Esophagus squamous epithelium (tissue), 5 donors: ENCODE data around the gene DAP3. TPM values are rescaled to one million over a fixed set of nuclear protein-coding genes. Genes with fewer than 3 reads are reported as not detected.
A peak's percentile ranks its signal among the peaks of the same experiment; 100 is the strongest.
"Not testable (repeated sequence)": the region's sequence is repeated elsewhere in the genome, so short reads cannot be mapped to it uniquely, and the experiment has no call there.

Experiments
- DNase-seq: peaks from one replicate; lab custom pipeline; 2025; lab: John Stamatoyannopoulos, UW
- H3K27ac ChIP-seq, 4 donors: fragments of 200-600 bp; sonication (generic); one replicate each; pipeline ENCODE4 v1.5.1; 2016 to 2019; ENCODE audit warnings: mild to moderate bottlenecking in 1 of 4
- H3K27me3 ChIP-seq, 4 donors: fragments of 200-600 bp; sonication (generic); 1 replicate in 3 of 4; 2 replicates in 1 of 4; pipeline versions ENCODE4 v1.5.1 to v1.6.0; 2017 to 2021; ENCODE audit warnings: antibody characterized with exemption in 1 of 4
- H3K36me3 ChIP-seq, 3 donors: fragments of 200-600 bp; sonication (generic); one replicate each; pipeline ENCODE4 v1.5.1; 2016 to 2019
- H3K4me1 ChIP-seq, 3 donors: fragments of 200-600 bp; sonication (generic); one replicate each; pipeline ENCODE4 v1.5.1; 2017 to 2019
- H3K4me3 ChIP-seq, 4 donors: fragments of 200-600 bp; sonication (generic); 1 replicate in 3 of 4; 2 replicates in 1 of 4; pipeline ENCODE4 v1.5.1; 2016 to 2019; ENCODE audit warnings: mild to moderate bottlenecking in 2 of 4, moderate library complexity in 1 of 4
- H3K9me3 ChIP-seq, 3 donors: fragments of 200-600 bp; sonication (generic); one replicate each; pipeline ENCODE4 v1.5.1; 2016 to 2019
- CTCF ChIP-seq, 6 experiments: fragments of 450-650 bp in 4 of 6; fragments of 200-600 bp in 2 of 6; sonication (generic) in 2 of 6; IDR thresholded peaks; one replicate each; pipeline ENCODE4 v1.5.1; 2016 to 2019; ENCODE audit warnings: antibody characterized with exemption in 6 of 6, mild to moderate bottlenecking in 4 of 6, moderate library complexity in 4 of 6
- POLR2A ChIP-seq, 4 donors: fragments of 450-650 bp; IDR thresholded peaks; one replicate each; pipeline ENCODE4 v1.6.1; 2017; ENCODE audit warnings: antibody characterized with exemption in 4 of 4, mild to moderate bottlenecking in 4 of 4, moderate library complexity in 3 of 4
- WGBS, 2 donors: methylation state at CpG; one replicate each; pipeline ENCODE4 v1.1.5; 2018; 5-methylcytosine and 5-hydroxymethylcytosine counted together
- intact Hi-C: fragments of 100-400 bp; cut with DNase I; formaldehyde crosslinking; loops from one replicate; pipeline ENCODE4 v1.15.0; 2022
- total RNA-seq, 4 donors: library from RNA; depleted of rRNA; stranded (reverse); fragments of >200 nt; gene quantifications; one replicate each; pipeline ENCODE4 v1.1.0, GENCODE V29; 2016
- donor health status: DM: yes; HTN: yes; CAD: no.

The DAP3 gene
- total RNA-seq, 4 donors from 2014 or later, result 59.9 to 144 (median 78.5) TPM

DNA sequence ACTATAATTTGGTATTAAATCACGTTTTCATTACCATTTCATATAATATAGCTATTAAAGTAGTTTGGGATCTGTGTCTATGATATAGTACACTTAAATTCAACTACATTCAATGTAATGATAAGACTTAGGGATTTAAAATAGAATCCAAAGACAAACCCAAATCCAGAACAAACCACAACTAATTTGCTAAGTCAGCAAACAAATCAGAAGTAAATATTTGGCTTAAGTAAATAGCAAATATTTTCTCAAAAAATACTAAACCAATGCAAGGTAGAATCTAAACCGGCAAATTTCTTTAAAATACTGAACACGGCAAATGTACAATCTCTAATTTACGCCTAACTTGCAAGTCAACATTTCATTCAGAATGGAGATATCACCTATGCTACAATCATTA is 17.1 kb upstream of the DAP3 start:
- Histone ChIP-seq H3K27me3 (no peaks in the 10 kb centered on the region), H3K9me3 (no peaks in the 10 kb centered on the region), H3K27ac (no peak overlapping the region), H3K36me3 (peaks cover 23 to 100% (median 81%) of the 10 kb centered on the region in 3 donors), H3K4me1 (no peaks in the 10 kb centered on the region), H3K4me3 (no peak overlapping the region)
- intact Hi-C loops, result no loop called here
- TF ChIP-seq CTCF (IDR thresholded peaks at IDR 0.05) (no peak), POLR2A (IDR thresholded peaks at IDR 0.05) (no peak)
- 88 to 95% methylated on average over 4 of the region's 4 CpGs for WGBS, 2 donors
- DNase-seq, result no peak

GRCh38 chr1:155673003-155673402 is 15.9 kb upstream of the DAP3 start:
- Histone ChIP-seq H3K27me3 (no peaks in the 10 kb centered on the region), H3K4me1 (no peaks in the 10 kb centered on the region), H3K27ac (no peak overlapping the region), H3K36me3 (peaks cover 22 to 100% (median 75%) of the 10 kb centered on the region in 3 donors), H3K4me3 (no peak overlapping the region), H3K9me3 (no peaks in the 10 kb centered on the region)
- TF ChIP-seq CTCF (IDR thresholded peaks at IDR 0.05) (no peak), POLR2A (IDR thresholded peaks at IDR 0.05) (no peak)
- intact Hi-C loops, result no loop called here
- no peak for DNase-seq
- WGBS, 2 donors, result 78 to 87% methylated on average over 6 of the region's 6 CpGs

- H3K27ac ChIP-seq, result no peak overlapping the region
- WGBS, 2 donors, result 75 to 77% methylated on average over 4 of the region's 4 CpGs
- peaks cover 4 to 86% (median 50%) of the 10 kb centered on the region in 3 donors for H3K36me3 ChIP-seq
- TF ChIP-seq POLR2A (IDR thresholded peaks at IDR 0.05), result no peak
- no peak for TF ChIP-seq CTCF (IDR thresholded peaks at IDR 0.05)
- H3K27me3 ChIP-seq, result no peaks in the 10 kb centered on the region
- intact Hi-C loops, result no loop called here
- no peaks in the 10 kb centered on the region for H3K9me3 ChIP-seq
- no peak overlapping the region for H3K4me3 ChIP-seq
- no peak for DNase-seq
- peaks cover 0 to 14% (median 0%) of the 10 kb centered on the region in 3 donors for H3K4me1 ChIP-seq
Observed at GRCh38 chr1:155678027-155678426, 10.9 kb upstream of the DAP3 start.

DNA sequence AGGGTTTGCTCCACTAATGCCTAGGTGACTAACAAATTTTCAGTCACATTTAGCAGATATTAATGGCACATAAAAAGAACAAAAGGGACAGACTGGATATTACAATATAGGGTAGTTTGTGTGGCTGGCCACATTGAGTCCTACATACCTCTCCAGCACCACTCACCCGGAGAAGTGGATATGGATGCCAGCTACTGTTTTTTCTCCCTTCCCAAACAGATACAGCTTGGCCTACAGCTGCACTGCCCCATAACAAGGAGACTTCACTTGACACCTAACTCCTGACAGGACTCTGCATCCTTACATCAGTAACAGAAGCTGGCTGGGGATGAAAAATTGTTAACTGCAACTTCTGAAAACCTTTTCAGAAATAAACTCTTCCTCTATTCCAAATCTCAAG is 9.9 kb upstream of the DAP3 start:
- DNase-seq, H3K27ac ChIP-seq, intact Hi-C loops, H3K9me3 ChIP-seq, H3K4me3 ChIP-seq, H3K27me3 ChIP-seq: not testable (repeated sequence)
- H3K36me3 ChIP-seq, result peaks cover 4 to 78% (median 43%) of the 10 kb centered on the region in 3 donors
- 60 to 88% methylated on average over 1 of the region's 1 CpG for WGBS, 2 donors
- H3K4me1 ChIP-seq, result peaks cover 0 to 24% (median 3%) of the 10 kb centered on the region in 3 donors

DNA sequence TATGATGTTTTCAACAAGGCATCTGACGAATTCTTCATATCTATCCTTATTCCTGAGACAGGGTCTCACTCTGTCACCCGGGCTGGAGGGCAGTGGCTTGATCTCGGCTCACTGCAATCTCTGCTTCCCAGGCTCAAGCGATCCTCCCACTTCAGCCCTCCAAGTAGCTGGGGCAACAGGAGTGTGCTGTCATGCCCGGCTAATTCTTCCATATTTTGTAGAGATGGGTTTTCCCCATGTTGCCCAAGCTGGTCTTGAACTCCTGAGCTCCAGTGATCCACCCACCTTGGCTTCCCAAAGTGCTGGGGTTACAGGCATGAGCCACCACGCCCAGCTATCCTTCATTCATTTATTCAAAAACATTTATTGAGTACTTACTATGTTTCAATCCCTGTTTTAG is 8.4 kb upstream of the DAP3 start:
- Histone ChIP-seq H3K4me3 (no peak overlapping the region), H3K27me3 (no peaks in the 10 kb centered on the region), H3K9me3 (no peaks in the 10 kb centered on the region), H3K4me1 (peaks cover 0 to 39% (median 16%) of the 10 kb centered on the region in 3 donors), H3K36me3 (peaks cover 3 to 62% (median 27%) of the 10 kb centered on the region in 3 donors), H3K27ac (no peak overlapping the region)
- TF ChIP-seq CTCF (IDR thresholded peaks at IDR 0.05) (no peak), POLR2A (IDR thresholded peaks at IDR 0.05) (no peak)
- intact Hi-C loops, result no loop called here
- 90% methylated on average over 6 of the region's 6 CpGs for WGBS, 2 donors
- DNase-seq, result no peak

GRCh38 chr1:155681776-155682175 is 7.1 kb upstream of the DAP3 start:
- DNase-seq, result no peak
- Histone ChIP-seq H3K9me3 (no peaks in the 10 kb centered on the region), H3K4me3 (no peak overlapping the region), H3K27me3 (no peaks in the 10 kb centered on the region), H3K36me3 (peaks cover 0 to 50% (median 15%) of the 10 kb centered on the region in 3 donors), H3K4me1 (peaks cover 5 to 51% (median 26%) of the 10 kb centered on the region in 3 donors), H3K27ac (no peak overlapping the region)
- intact Hi-C loops, result no loop called here
- TF ChIP-seq CTCF (IDR thresholded peaks at IDR 0.05), result no peak
- TF ChIP-seq POLR2A (IDR thresholded peaks at IDR 0.05), result no peak
- WGBS, 2 donors, result 79 to 80% methylated on average over 2 of the region's 2 CpGs

- H3K27me3 ChIP-seq, H3K9me3 ChIP-seq, intact Hi-C loops, DNase-seq: not testable (repeated sequence)
- Histone ChIP-seq H3K4me1 (peaks cover 13 to 60% (median 34%) of the 10 kb centered on the region in 3 donors), H3K27ac (peak overlapping the region; percentile 95 to 99 (median 98)), H3K36me3 (peaks cover 0 to 27% (median 0%) of the 10 kb centered on the region in 3 donors), H3K4me3 (peak overlapping the region; percentile 91 to 99 (median 93))
- 0% methylated on average over 5 to 8 of the region's 35 CpGs for WGBS, 2 donors
Observed at GRCh38 chr1:155687705-155688323, 1.1 kb upstream of the DAP3 start.
